HEK293 (cell line): Measurements from ENCODE around the gene RASA3.

Experiments
- CTCF ChIA-PET: fragments of 350-600 bp; formaldehyde crosslinking; extraction: SDS; loops from one replicate; lab custom pipeline; 2021; ENCODE audit warnings: antibody characterized with exemption; lab: Yijun Ruan, JAX
- POLR2A ChIA-PET: fragments of 300-600 bp; formaldehyde crosslinking; extraction: SDS; loops from one replicate; lab custom pipeline; 2020; ENCODE audit warnings: antibody characterized with exemption, inconsistent platforms; lab: Yijun Ruan, JAX
- H3K27ac ChIP-seq: fragments of 200-500 bp; sonication (Bioruptor generic); 2 replicates; pipeline ENCODE4 v1.5.1; 2014; ENCODE audit warnings: low read depth, low read length, control low read depth, inconsistent platforms; ENCODE audit errors: extremely low read depth
- H3K36me3 ChIP-seq, 2 experiments: fragments of 200-500 bp in 1 of 2; sonication (Bioruptor generic) in 1 of 2; 1 replicate in 1 of 2; 2 replicates in 1 of 2; pipeline ENCODE4 v1.5.1; 2014 to 2017; ENCODE audit warnings: inconsistent platforms in 2 of 2, low read length in 2 of 2; ENCODE audit not compliant: control insufficient read depth in 2 of 2, insufficient read depth in 1 of 2
- H3K4me1 ChIP-seq: fragments of 200-500 bp; sonication (Bioruptor generic); 2 replicates; pipeline ENCODE4 v1.5.1; 2014; ENCODE audit warnings: mild to moderate bottlenecking, low read length, inconsistent platforms; ENCODE audit not compliant: control insufficient read depth, insufficient read depth
- H3K4me3 ChIP-seq: 2 replicates; pipeline ENCODE4 v1.5.1; 2011; ENCODE audit warnings: low read depth, mild to moderate bottlenecking, control low read depth, low read length, moderate library complexity
- H3K9me3 ChIP-seq: fragments of 200-500 bp; sonication (Bioruptor generic); 2 replicates; pipeline ENCODE4 v1.5.1; 2014; ENCODE audit warnings: low read depth, low read length, inconsistent platforms; ENCODE audit not compliant: control insufficient read depth, insufficient read depth
- CTCF ChIP-seq: fragments of 450-650 bp; formaldehyde crosslinking; IDR thresholded peaks from 2 replicates; pipeline ENCODE4 v1.5.1; 2016; ENCODE audit warnings: missing biosample characterization, missing genetic modification characterization
- KLF10 ChIP-seq: fragments of 450-650 bp; IDR thresholded peaks from 2 replicates; pipeline ENCODE4 v1.5.1; 2018; ENCODE audit warnings: missing biosample characterization, mild to moderate bottlenecking, missing genetic modification characterization
- MYNN ChIP-seq: fragments of 450-650 bp; formaldehyde crosslinking; IDR thresholded peaks from 2 replicates; pipeline ENCODE4 v1.5.1; 2016; ENCODE audit warnings: missing biosample characterization, missing genetic modification characterization, borderline replicate concordance
- SALL2 ChIP-seq: fragments of 450-650 bp; formaldehyde crosslinking; IDR thresholded peaks from 2 replicates; pipeline ENCODE4 v1.5.0; 2017; ENCODE audit warnings: missing biosample characterization, mild to moderate bottlenecking, missing genetic modification characterization, borderline replicate concordance
- SETDB1 ChIP-seq: IDR thresholded peaks from one replicate; pipeline ENCODE4 v1.6.1; 2017; ENCODE audit warnings: mild to moderate bottlenecking, low read length, moderate library complexity, mixed read lengths; ENCODE audit not compliant: insufficient read length
- ZBTB1 ChIP-seq: fragments of 450-650 bp; formaldehyde crosslinking; IDR thresholded peaks from 2 replicates; pipeline ENCODE4 v1.5.1; 2016; ENCODE audit warnings: missing biosample characterization, missing genetic modification characterization
- ZBTB8A ChIP-seq: fragments of 450-650 bp; formaldehyde crosslinking; IDR thresholded peaks from 2 replicates; pipeline ENCODE4 v1.5.1; 2016; ENCODE audit warnings: missing biosample characterization, missing genetic modification characterization
- ZIC2 ChIP-seq: fragments of 450-650 bp; formaldehyde crosslinking; IDR thresholded peaks from 2 replicates; pipeline ENCODE4 v1.5.1; 2016; ENCODE audit warnings: missing biosample characterization, missing genetic modification characterization
- ZNF114 ChIP-seq: fragments of 450-650 bp; formaldehyde crosslinking; IDR thresholded peaks from 2 replicates; pipeline ENCODE4 v1.5.0; 2017; ENCODE audit warnings: missing biosample characterization, missing genetic modification characterization
- ZNF157 ChIP-seq: fragments of 450-650 bp; formaldehyde crosslinking; IDR thresholded peaks from 2 replicates; pipeline ENCODE4 v1.5.1; 2016; ENCODE audit warnings: missing biosample characterization, missing genetic modification characterization
- ZNF16 ChIP-seq: fragments of 450-650 bp; formaldehyde crosslinking; IDR thresholded peaks from 2 replicates; pipeline ENCODE4 v1.5.1; 2016; ENCODE audit warnings: low read depth, missing biosample characterization, missing genetic modification characterization
- ZNF175 ChIP-seq: fragments of 450-650 bp; formaldehyde crosslinking; IDR thresholded peaks from 2 replicates; pipeline ENCODE4 v1.5.1; 2016; ENCODE audit warnings: missing biosample characterization, missing genetic modification characterization
- ZNF2 ChIP-seq: fragments of 450-650 bp; formaldehyde crosslinking; IDR thresholded peaks from 2 replicates; pipeline ENCODE4 v1.5.1; 2016; ENCODE audit warnings: missing biosample characterization, missing genetic modification characterization
- ZNF202 ChIP-seq: fragments of 450-650 bp; formaldehyde crosslinking; IDR thresholded peaks from 2 replicates; pipeline ENCODE4 v1.5.1; 2016; ENCODE audit warnings: missing biosample characterization, missing genetic modification characterization, borderline replicate concordance
- ZNF248 ChIP-seq: fragments of 450-650 bp; formaldehyde crosslinking; IDR thresholded peaks from 2 replicates; pipeline ENCODE4 v1.5.1; 2017; ENCODE audit warnings: missing biosample characterization, missing genetic modification characterization
- ZNF266 ChIP-seq: fragments of 450-650 bp; formaldehyde crosslinking; IDR thresholded peaks from 2 replicates; pipeline ENCODE4 v1.5.1; 2016; ENCODE audit warnings: missing biosample characterization, missing genetic modification characterization, low read depth
- ZNF391 ChIP-seq: fragments of 450-650 bp; formaldehyde crosslinking; IDR thresholded peaks from 2 replicates; pipeline ENCODE4 v1.5.1; 2016; ENCODE audit warnings: low read depth, missing biosample characterization, missing genetic modification characterization, borderline replicate concordance
- ZNF561 ChIP-seq: fragments of 450-650 bp; IDR thresholded peaks from 2 replicates; pipeline ENCODE4 v1.5.1; 2018; ENCODE audit warnings: missing biosample characterization, missing genetic modification characterization, borderline replicate concordance
- ZNF645 ChIP-seq: fragments of 450-650 bp; formaldehyde crosslinking; IDR thresholded peaks from 2 replicates; pipeline ENCODE4; 2016; ENCODE audit warnings: missing biosample characterization, missing genetic modification characterization
- ZNF670 ChIP-seq: fragments of 450-650 bp; formaldehyde crosslinking; IDR thresholded peaks from 2 replicates; pipeline ENCODE4 v1.5.1; 2016; ENCODE audit warnings: missing biosample characterization, missing genetic modification characterization, low read depth
- ZNF677 ChIP-seq: fragments of 450-650 bp; IDR thresholded peaks from 2 replicates; pipeline ENCODE4 v1.5.0; 2018; ENCODE audit warnings: missing biosample characterization, mild to moderate bottlenecking, missing genetic modification characterization, moderate library complexity
- ZNF777 ChIP-seq: fragments of 450-650 bp; formaldehyde crosslinking; IDR thresholded peaks from 2 replicates; pipeline ENCODE4 v1.5.1; 2017; ENCODE audit warnings: missing biosample characterization, missing genetic modification characterization, borderline replicate concordance
- ZNF837 ChIP-seq: fragments of 450-650 bp; formaldehyde crosslinking; IDR thresholded peaks from 2 replicates; pipeline ENCODE4 v1.5.1; 2016; ENCODE audit warnings: missing biosample characterization, missing genetic modification characterization
- ZSCAN23 ChIP-seq: fragments of 450-650 bp; formaldehyde crosslinking; IDR thresholded peaks from 2 replicates; pipeline ENCODE4 v1.5.1; 2016; ENCODE audit warnings: missing biosample characterization, missing genetic modification characterization
- TF ChIP-seq, protein P1 (sequence below): fragments of 450-650 bp; formaldehyde crosslinking; IDR thresholded peaks from 2 replicates; pipeline ENCODE4 v1.5.1; 2016; ENCODE audit warnings: missing biosample characterization, missing genetic modification characterization

RASA3 gene

GRCh38 chr13:114097893-114098688 is 34.3 kb downstream of the RASA3 start:
- H3K4me3 ChIP-seq = no peak overlapping the region
- TF ChIP-seq ZNF248 (no peak), ZSCAN23 (tag by site-specific recombination) (no peak), MYNN (tag by site-specific recombination) (no peak), ZNF114 (no peak), ZNF391 (tag by site-specific recombination) (no peak), ZNF561 (tag by site-specific recombination) (no peak), ZNF266 (tag by site-specific recombination) (no peak), ZNF837 (tag by site-specific recombination) (no peak)
- H3K27ac ChIP-seq = no peak overlapping the region
- ChIA-PET CTCF (interaction anchor here (0.6 kb wide), 1 partner anchor 165 kb away, joined by 4 read pairs; no protein-coding TSS in a partner anchor), POLR2A (interaction anchor here (1.2 kb wide), 1 partner anchor 13 kb away, joined by 5 read pairs; no protein-coding TSS in a partner anchor)
- no peaks in the 10 kb centered on the region for H3K36me3 ChIP-seq
- no peaks in the 10 kb centered on the region for H3K9me3 ChIP-seq
- H3K4me1 ChIP-seq = no peaks in the 10 kb centered on the region

DNA sequence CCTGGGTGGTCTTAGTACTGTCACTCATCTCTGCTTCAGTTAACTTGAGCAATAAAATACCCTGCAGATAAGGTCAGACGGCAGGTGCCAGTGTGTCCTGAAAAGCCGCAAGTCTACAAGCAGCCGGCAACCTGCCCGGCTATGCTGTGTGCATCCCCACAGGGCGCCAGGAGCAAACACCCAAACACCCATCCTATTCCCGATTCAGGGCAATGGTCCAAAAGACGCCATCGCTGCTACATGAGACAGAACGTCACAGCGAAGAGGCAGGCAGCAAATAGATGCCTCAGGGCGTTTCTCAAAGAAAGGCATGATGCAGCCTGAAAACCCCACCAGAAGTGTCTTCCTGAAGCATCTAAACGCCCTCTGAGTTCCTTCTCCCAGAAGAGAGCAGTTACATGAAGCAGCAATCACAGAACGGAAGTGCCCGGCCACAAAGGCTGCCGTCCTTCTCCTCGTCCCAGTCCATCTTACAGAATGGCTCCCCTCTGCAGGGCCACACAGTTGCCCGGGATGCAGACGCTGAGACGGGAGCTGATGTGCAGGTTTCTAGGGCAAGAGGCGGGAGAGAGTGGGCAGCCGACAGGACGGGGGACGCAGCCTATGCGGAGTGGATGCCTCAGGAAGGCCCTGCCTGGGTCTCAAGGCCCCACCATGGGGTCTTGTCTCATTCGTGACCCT is 35.1 kb downstream of the RASA3 start:
- H3K9me3 ChIP-seq = no peaks in the 10 kb centered on the region
- no peak overlapping the region for H3K4me3 ChIP-seq
- no peak for TF ChIP-seq ZNF202 (tag by site-specific recombination)
- no peak for TF ChIP-seq ZBTB8A (tag by site-specific recombination)
- TF ChIP-seq SETDB1 = no peak
- TF ChIP-seq SALL2 (tag by site-specific recombination) = no peak
- no peak for TF ChIP-seq CTCF
- no peak for TF ChIP-seq ZBTB1 (tag by site-specific recombination)
- H3K4me1 ChIP-seq = no peaks in the 10 kb centered on the region
- H3K36me3 ChIP-seq = no peaks in the 10 kb centered on the region
- POLR2A ChIA-PET = no interaction called here
- CTCF ChIA-PET = no interaction called here
- H3K27ac ChIP-seq = no peak overlapping the region

DNA sequence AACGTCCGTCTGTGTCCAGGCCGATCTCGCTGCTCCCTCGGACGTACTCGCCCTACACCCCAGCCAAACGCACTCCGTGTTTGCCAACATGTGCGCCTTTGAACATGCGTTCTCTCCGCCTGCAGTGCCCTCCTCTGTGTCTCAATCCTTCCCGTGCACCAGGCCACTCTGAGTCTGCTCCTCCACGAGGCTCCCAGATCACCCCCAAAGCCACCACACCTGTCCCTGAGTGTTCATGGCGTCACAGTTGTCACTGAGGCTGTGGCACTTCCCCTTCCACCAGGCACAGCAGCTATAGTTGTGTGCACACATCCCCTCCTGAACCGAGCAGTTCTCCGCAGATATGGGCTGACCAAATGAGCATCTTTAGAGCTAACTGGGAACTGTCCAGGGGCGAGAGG is 35.6 kb downstream of the RASA3 start:
- H3K4me3 ChIP-seq = no peak overlapping the region
- ChIA-PET CTCF (no interaction called here), POLR2A (no interaction called here)
- no peaks in the 10 kb centered on the region for H3K36me3 ChIP-seq
- TF ChIP-seq ZNF645 (tag by site-specific recombination) (no peak), ZNF157 (tag by site-specific recombination) (no peak), ZNF777 (tag by site-specific recombination) (no peak), ZIC2 (no peak), KLF10 (tag by site-specific recombination) (no peak), ZNF2 (no peak), ZNF670 (no peak), ZNF175 (tag by site-specific recombination) (no peak), ZNF677 (tag by site-specific recombination) (no peak), ZNF16 (no peak), ZNF114 (no peak), SETDB1 (no peak)
- TF ChIP-seq, protein P1, sequence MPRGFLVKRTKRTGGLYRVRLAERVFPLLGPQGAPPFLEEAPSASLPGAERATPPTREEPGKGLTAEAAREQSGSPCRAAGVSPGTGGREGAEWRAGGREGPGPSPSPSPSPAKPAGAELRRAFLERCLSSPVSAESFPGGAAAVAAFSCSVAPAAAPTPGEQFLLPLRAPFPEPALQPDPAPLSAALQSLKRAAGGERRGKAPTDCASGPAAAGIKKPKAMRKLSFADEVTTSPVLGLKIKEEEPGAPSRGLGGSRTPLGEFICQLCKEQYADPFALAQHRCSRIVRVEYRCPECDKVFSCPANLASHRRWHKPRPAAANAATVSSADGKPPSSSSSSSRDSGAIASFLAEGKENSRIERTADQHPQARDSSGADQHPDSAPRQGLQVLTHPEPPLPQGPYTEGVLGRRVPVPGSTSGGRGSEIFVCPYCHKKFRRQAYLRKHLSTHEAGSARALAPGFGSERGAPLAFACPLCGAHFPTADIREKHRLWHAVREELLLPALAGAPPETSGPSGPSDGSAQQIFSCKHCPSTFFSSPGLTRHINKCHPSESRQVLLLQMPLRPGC (tag by site-specific recombination) = no peak
- H3K9me3 ChIP-seq = no peaks in the 10 kb centered on the region
- no peaks in the 10 kb centered on the region for H3K4me1 ChIP-seq
- H3K27ac ChIP-seq = no peak overlapping the region
